ENCODE results near the gene SEMA5A. TPM values are rescaled to one million over a fixed set of nuclear protein-coding genes. Genes with fewer than 3 reads are reported as not detected.

SEMA5A gene
- total RNA-seq, 1 donor from 2014 or later = 38.9 TPM

DNA sequence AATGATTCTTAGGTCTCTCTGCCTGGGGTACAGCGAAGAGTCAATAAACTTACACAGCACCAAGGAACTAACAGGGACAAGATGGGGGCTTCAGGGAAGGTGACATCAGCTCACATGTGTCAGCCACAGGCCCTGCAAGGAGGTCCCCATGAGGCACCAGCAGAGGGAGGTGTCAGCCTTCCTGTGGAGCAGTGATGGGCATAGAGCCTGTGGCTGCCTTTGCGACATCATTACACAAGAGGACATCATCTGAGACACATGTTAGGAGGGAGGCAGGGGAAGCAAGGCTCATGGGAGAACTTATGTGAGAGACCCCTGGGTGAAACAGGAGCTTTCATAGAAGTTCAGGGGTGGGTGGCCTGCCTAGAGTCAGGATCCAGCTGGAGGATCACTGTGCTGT, 389.6 kb downstream of the SEMA5A start:
- DNase-seq (no peak), ATAC-seq (peak; percentile 73)
- Histone ChIP-seq H3K27ac (no peak overlapping the region), H3K4me1 (no peaks in the 10 kb centered on the region), H3K4me3 (no peak overlapping the region), H3K27me3 (no peaks in the 10 kb centered on the region), H3K9me3 (no peaks in the 10 kb centered on the region), H3K36me3 (no peaks in the 10 kb centered on the region)
- intact Hi-C loops (cut with DNase I) = no loop called here
- TF ChIP-seq, protein P1, sequence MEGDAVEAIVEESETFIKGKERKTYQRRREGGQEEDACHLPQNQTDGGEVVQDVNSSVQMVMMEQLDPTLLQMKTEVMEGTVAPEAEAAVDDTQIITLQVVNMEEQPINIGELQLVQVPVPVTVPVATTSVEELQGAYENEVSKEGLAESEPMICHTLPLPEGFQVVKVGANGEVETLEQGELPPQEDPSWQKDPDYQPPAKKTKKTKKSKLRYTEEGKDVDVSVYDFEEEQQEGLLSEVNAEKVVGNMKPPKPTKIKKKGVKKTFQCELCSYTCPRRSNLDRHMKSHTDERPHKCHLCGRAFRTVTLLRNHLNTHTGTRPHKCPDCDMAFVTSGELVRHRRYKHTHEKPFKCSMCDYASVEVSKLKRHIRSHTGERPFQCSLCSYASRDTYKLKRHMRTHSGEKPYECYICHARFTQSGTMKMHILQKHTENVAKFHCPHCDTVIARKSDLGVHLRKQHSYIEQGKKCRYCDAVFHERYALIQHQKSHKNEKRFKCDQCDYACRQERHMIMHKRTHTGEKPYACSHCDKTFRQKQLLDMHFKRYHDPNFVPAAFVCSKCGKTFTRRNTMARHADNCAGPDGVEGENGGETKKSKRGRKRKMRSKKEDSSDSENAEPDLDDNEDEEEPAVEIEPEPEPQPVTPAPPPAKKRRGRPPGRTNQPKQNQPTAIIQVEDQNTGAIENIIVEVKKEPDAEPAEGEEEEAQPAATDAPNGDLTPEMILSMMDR (IDR thresholded peaks at IDR 0.05) = no peak

DNA sequence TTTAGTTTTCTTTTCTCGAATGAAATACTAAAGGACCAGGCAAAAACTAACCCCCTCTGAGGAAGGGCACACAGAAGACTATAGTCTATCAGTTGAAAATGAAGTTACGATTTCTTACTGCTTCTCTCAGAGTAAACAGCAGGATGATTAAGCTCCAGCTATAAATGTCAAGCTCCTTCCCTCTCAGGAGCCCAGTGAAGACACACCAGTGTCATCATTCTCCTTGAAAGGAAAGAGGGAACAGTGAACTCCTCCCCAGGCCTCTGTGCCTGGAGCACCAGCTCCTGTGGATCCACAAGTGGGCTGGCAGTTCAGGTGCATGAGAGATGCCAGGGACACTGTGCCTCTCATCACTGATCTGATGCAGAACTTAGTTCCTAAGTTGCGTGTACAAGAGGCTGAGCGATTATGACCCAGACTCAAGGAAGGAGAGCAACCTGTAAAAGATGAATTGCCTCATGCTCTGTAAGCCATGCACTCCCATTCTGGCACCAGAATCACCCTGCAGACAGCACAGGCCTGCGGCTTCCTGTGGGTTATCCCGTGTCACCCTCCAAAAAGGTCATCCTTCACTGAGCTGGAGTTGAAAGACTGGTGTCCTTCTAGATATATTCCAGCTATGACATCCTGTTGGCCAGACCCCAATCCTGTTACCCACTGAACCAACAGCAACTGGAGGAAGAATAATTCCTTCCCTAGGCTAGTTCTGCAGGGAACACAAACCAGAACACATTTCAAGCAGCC, 394.0 kb downstream of the SEMA5A start:
- no peaks in the 10 kb centered on the region for H3K27me3 ChIP-seq
- no peak overlapping the region for H3K27ac ChIP-seq
- H3K4me3 ChIP-seq = no peak overlapping the region
- TF ChIP-seq, protein P1 (IDR thresholded peaks at IDR 0.05) = no peak
- H3K4me1 ChIP-seq = no peaks in the 10 kb centered on the region
- ATAC-seq = no peak
- no peaks in the 10 kb centered on the region for H3K9me3 ChIP-seq
- no peaks in the 10 kb centered on the region for H3K36me3 ChIP-seq
- no peak for DNase-seq
- intact Hi-C loops (cut with DNase I) = no loop called here

DNA sequence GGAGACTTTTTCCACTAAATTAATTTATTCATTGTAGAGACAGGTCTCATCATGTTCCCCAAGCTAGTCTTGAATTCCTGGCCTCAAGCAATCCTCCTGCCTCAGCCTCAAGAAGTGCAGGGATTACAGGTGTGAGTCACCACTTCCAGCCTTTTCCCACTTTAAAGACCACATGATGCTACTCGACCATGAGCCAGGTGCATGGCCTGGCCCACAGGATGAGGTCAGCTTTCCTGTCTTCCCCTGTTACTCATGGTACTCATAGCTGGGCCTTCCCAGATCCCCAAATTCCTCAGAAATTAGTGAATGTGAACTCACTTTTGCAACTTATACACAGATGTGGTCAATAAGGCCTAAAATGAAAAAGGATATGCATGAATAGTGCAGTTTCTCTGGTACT, 395.9 kb downstream of the SEMA5A start:
- no peak overlapping the region for H3K27ac ChIP-seq
- no peak for DNase-seq
- no peaks in the 10 kb centered on the region for H3K36me3 ChIP-seq
- intact Hi-C loops (cut with DNase I) = no loop called here
- no peaks in the 10 kb centered on the region for H3K27me3 ChIP-seq
- TF ChIP-seq, protein P1 (IDR thresholded peaks at IDR 0.05) = no peak
- H3K4me3 ChIP-seq = no peak overlapping the region
- no peaks in the 10 kb centered on the region for H3K9me3 ChIP-seq
- no peak for ATAC-seq
- H3K4me1 ChIP-seq = no peaks in the 10 kb centered on the region

DNA sequence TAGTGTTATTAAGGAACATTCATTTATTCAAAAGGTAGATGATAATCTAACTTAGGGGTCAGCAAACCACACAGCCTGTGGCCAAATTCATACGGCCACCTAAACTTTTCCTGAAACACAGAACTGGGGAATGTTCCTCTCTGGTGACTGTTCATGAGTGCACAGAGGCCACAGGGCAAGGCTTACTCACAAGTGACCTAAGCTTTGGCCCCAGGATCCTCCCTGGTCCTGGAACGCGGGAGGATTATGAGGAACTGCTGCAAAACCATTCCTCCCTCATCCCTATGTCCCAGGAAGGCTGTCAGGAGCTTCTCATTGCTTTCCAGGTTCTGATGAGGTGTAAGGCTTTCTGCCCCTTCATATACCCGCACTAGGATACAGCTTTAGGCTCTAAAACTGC, 397.6 kb downstream of the SEMA5A start:
- no peaks in the 10 kb centered on the region for H3K9me3 ChIP-seq
- no peak for ATAC-seq
- no peak overlapping the region for H3K27ac ChIP-seq
- no peak for DNase-seq
- H3K36me3 ChIP-seq = no peaks in the 10 kb centered on the region
- H3K4me3 ChIP-seq = no peak overlapping the region
- intact Hi-C loops (cut with DNase I) = no loop called here
- no peaks in the 10 kb centered on the region for H3K4me1 ChIP-seq
- TF ChIP-seq, protein P1 (IDR thresholded peaks at IDR 0.05) = no peak
- no peaks in the 10 kb centered on the region for H3K27me3 ChIP-seq

DNA sequence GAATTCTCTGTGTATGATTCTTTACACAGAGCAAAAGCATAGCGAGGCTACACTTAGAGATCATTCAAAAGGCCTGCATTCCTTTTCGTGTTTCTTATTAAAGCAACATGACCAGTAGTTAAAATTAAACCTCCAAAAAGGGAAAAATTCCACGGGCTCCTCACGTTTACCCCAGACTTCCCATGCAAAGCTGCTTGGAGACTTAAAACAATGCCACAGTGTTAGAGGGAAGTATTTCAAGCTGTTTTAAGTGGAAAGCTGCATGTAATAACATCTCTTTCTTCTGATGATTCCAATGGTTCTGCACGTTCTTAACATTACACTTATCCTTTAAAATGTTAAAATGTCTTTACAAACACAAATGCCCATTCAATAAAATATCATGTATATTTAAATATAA, 405.2 kb downstream of the SEMA5A start:
- Histone ChIP-seq H3K27ac (no peak overlapping the region), H3K36me3 (no peaks in the 10 kb centered on the region)
- ATAC-seq = no peak

More for the DNA sequence above, 405.2 kb downstream of the SEMA5A start:
- intact Hi-C loops (cut with DNase I) = no loop called here
- no peaks in the 10 kb centered on the region for H3K27me3 ChIP-seq
- no peaks in the 10 kb centered on the region for H3K9me3 ChIP-seq
- H3K4me1 ChIP-seq = no peaks in the 10 kb centered on the region
- no peak overlapping the region for H3K4me3 ChIP-seq
- TF ChIP-seq, protein P1 (IDR thresholded peaks at IDR 0.05) = no peak
- DNase-seq = no peak
